Fibroblast of peridontal ligament (primary cell): ENCODE measurements around the gene TRPV6.

ENCODE experiments used
- DNase-seq: peaks from one replicate; pipeline ENCODE4 v3.0.0-alpha.2; 2010; ENCODE audit errors: extremely low read depth

The TRPV6 gene

GRCh38 chr7:142908290-142908689, 22.7 kb upstream of the TRPV6 start:
- DNase-seq: no peak

- no peak for DNase-seq
Measured at GRCh38 chr7:142906643-142907042, 21.1 kb upstream of the TRPV6 start.

- DNase-seq: no peak
Measured at GRCh38 chr7:142905759-142906158, 20.2 kb upstream of the TRPV6 start.

DNA sequence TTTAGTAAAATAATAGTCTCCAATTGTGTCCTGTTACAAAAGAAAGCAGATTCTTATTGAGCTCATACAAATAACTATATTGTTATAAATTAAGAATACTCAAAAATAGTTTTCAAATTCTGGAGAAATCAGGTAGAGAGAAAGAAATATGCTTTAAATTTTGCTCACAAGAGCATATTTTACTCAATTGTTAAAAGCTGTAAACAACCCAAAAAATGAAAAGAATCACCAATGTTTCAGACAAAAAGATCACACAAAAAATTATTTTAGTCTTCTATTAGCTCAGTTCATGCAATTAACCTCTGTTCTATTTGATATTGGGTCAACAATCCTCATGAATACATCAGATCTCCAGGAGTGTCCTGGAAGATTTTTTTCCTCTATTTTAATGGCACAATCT, 18.6 kb upstream of the TRPV6 start:
- DNase-seq: no peak

- DNase-seq: no peak
Measured at GRCh38 chr7:142901426-142902259, 16.1 kb upstream of the TRPV6 start.

- DNase-seq: no peak
Measured at GRCh38 chr7:142899661-142900060, 14.1 kb upstream of the TRPV6 start.

- DNase-seq: no peak
Measured at GRCh38 chr7:142898377-142899170, 13.0 kb upstream of the TRPV6 start.

DNA sequence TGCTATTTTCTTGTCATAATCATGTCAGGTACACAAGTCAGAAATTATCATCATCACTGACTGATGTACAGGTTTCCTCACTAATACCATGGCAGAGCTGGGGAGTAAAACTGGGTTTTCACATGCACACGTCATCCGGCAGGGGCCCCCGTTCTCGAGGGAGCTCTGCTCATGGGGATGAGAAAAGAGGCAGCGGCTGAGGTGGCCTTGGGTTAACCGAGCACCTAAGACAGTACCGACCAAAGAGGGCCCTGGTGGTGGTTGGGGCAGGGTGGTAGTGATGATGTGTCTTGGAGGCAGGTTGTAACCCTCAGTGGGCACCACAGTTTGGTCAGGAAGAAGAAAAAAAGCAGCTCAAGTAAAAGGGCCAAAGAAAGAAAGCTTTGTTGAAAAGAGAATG, 12.1 kb upstream of the TRPV6 start:
- DNase-seq: no peak

- DNase-seq: no peak
Measured at GRCh38 chr7:142896741-142897379, 11.3 kb upstream of the TRPV6 start.

DNA sequence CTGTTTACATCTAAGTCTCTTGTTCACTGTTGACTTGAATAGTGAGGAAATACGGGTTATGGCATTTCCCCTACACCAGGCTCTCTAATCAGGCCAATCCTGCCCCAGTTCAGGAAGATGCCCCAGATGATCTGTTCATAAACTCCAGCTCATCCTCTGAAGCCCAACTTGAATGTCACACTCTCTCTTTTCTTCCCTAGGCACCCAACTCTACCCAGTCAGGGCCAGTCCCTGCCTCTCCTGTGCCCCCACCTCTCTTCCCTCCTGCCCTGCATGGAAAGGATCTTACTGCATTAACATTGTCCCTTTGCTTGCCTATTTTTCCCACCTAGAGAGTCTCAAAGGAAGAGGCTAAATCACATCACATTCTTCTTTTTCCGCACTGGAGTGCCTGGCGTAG, 10.6 kb upstream of the TRPV6 start:
- no peak for DNase-seq

DNA sequence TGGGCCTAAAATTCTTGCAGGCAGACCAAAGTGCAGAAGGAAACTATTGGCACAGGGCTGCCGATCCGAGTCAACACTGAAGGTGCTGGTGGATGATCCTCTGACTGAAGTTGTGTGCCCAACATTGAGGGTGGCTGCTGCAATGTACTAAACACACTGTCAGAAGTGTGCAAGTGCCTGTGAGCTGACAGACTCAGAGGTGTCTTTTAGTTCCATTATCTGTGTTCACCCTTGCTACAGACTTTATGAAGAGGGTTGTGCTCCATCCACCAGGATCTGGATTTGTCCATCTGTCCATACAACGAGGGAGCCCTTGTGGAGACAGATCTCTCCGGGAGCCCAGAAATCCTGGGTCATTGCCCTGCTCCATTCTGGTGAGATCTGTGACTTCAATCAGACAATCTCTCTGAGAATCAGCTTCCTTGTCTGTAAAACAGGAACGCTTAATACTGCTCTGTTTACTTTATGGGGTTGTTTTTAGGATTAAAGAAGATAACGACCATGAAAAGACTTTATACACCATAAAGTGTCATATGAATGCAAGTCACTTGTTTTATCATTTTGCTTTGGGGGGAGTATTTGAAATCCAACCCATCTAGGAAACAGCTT, 9.5 kb upstream of the TRPV6 start:
- no peak for DNase-seq

- DNase-seq: no peak
Measured at GRCh38 chr7:142894112-142894984, 8.8 kb upstream of the TRPV6 start.

DNA sequence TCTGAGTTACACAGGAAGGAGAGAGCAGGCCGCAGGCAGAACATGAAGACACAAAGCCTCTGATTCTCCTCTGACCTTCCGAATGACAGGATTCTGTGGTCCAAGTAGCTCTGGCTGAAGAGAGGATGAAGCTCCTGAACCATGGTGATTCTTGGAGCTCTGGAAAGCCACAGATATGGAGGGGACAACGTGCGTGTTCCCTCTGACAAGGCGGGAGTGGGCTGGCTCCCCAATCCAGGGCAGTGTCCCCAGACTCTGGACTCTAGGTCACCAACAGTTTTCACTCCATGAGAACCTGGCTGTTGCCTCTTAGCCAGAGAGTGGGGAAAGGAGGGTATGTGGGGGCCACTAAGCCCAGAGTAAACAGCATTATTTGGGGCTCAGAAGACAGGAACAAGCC, 7.4 kb upstream of the TRPV6 start:
- DNase-seq: no peak

- DNase-seq: no peak
Measured at GRCh38 chr7:142891490-142892082, 6.0 kb upstream of the TRPV6 start.

- no peak for DNase-seq
Measured at GRCh38 chr7:142890874-142891485, 5.4 kb upstream of the TRPV6 start.

DNA sequence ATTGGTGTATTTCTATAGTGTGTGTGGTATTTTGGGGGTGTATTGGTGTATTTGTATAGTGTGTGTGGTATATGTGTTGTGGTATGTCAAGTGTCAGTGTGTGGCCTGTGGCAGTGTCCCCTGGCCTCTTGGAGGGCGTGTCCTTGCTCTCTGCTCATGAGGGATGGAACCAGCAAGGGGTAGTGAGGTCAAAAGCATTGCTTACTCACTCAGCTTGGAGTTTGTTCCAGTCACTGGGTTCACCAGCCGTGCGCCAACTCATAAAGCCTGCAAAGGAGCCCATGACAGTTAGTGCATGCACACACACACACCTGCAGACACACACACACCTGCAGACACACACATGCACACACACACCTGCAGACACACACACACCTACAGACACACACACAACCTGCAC, 4.3 kb upstream of the TRPV6 start:
- no peak for DNase-seq

DNA sequence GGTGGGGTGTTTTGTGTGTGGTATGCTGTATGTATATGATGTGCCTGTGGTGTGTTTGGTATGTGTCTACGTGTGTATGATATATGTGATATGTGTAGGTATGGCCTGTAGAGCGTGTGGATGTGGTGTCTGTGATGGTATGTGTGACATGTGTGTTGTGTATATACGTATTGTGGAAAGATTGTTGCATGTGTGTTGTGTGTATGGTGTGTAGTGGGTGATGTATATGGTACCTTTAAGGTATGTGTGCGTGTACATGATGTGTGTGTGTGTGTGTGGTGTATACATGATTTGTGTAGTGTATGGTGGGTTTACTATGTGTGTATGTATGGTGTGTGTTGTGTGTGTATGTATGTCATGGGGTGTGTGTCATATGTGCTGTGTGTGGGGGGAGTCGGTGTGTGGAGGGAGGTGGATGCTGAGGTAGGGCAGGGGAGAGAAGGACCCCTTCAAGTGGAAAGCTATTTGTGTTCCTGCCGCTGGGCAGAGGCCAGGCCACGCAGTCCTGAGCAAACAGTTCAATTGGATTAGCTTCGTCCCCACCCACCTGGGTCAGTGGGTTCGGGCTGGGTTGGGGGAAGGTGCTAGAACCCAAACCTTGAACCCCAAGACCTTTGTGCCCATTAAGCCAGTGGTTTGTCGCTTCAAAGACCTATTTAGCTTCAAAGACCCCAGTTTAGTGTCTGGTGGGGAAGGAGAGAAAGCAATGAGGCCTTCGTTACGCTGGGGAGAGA, 1.9 kb upstream of the TRPV6 start:
- DNase-seq: no peak

DNA sequence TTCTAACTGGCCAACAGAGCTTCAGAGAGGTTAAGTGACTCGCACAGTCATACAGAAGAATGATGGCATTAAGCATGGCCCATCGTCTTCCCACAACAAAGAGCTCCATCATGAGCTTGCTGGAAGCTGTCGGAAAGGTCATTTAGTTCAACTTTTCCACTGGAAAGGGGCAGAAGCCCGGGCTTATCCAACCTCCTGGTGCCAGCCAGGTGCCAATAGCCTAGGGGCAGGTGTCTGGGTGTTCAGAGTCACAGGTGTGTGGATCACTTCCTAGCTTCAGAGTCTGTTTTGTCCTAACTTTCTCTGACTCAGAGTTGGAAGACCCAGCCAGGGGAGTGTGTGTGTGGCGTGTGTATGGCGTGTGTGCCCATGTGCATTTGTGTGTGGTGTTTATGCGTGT, 1.3 kb upstream of the TRPV6 start:
- no peak for DNase-seq

DNA sequence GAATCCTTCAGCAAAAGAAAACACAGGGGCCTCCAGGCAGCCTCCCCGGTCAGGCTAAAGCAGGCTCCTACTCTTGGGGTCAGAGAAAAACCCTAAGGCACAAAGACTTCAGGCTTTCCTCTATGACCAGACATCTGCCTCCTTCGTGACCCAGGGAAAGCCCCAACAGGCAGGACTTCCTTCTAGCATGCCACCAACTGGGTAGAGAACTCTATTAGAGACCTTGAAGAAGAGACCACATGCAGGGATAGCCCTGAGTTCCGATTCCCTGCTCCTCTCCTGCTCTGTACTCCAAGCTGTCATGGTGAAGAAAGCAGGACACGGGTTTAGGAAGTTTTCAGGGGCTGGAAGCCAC, 1.3 kb downstream of the TRPV6 start:
- no peak for DNase-seq
